Memory B cell (primary cell): ENCODE measurements around the gene MYO5A.

Experiments used
- ATAC-seq: fragments of 150-1000 bp; cut with Tn5 transposase; 2 replicates; pipeline ENCODE4 v1.10.0; 2021; ENCODE audit warnings: low read depth, mild to moderate bottlenecking, moderate library complexity
- DNase-seq, 2 donors: peaks; one replicate each; pipeline ENCODE4 v3.0.0; 2022; ENCODE audit warnings: low spot score in 2 of 2
- H3K27ac Mint-ChIP-seq: one replicate; pipeline ENCODE4 v1.8.0; 2022; ENCODE audit warnings: mild to moderate bottlenecking, moderate library complexity, mixed read lengths
- H3K27me3 Mint-ChIP-seq: one replicate; pipeline ENCODE4 v1.8.0; 2022; ENCODE audit warnings: mixed read lengths
- H3K36me3 Mint-ChIP-seq: one replicate; pipeline ENCODE4 v1.8.0; 2022; ENCODE audit warnings: mild to moderate bottlenecking, mixed read lengths
- H3K4me1 Mint-ChIP-seq: one replicate; pipeline ENCODE4 v1.8.0; 2022; ENCODE audit warnings: mixed read lengths
- H3K4me3 Mint-ChIP-seq: one replicate; pipeline ENCODE4 v1.8.0; 2022; ENCODE audit warnings: mild to moderate bottlenecking, moderate library complexity, mixed read lengths
- H3K9me3 Mint-ChIP-seq: one replicate; pipeline ENCODE4 v1.8.0; 2022; ENCODE audit warnings: mixed read lengths

The MYO5A gene

DNA sequence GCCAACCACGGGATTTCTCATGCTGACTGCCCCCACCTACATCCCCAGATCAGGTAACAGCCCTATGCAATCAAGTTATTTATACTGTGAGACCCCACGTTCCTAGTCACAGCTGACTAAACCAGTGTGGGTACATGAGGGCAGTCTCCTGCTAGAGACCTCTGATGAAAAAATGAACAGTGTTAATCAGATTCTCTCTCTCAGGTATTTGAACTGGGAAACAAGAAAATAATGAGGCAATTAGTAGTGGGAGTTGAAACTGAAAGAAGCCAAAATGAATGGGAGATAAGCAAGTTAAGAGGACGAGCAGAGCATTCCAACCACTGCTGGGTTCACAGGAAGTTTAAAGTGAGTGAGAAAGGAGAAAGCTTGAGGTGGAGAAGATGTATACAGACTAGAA, 134.6 kb downstream of the MYO5A start:
- DNase-seq (no peak), ATAC-seq (no peak)
- Mint-ChIP-seq H3K9me3 (no peaks in the 10 kb centered on the region), H3K4me1 (peaks cover 2% of the 10 kb centered on the region), H3K36me3 (peaks cover 31% of the 10 kb centered on the region), H3K4me3 (no peak overlapping the region), H3K27ac (peak overlapping the region; percentile 21), H3K27me3 (no peaks in the 10 kb centered on the region)

DNA sequence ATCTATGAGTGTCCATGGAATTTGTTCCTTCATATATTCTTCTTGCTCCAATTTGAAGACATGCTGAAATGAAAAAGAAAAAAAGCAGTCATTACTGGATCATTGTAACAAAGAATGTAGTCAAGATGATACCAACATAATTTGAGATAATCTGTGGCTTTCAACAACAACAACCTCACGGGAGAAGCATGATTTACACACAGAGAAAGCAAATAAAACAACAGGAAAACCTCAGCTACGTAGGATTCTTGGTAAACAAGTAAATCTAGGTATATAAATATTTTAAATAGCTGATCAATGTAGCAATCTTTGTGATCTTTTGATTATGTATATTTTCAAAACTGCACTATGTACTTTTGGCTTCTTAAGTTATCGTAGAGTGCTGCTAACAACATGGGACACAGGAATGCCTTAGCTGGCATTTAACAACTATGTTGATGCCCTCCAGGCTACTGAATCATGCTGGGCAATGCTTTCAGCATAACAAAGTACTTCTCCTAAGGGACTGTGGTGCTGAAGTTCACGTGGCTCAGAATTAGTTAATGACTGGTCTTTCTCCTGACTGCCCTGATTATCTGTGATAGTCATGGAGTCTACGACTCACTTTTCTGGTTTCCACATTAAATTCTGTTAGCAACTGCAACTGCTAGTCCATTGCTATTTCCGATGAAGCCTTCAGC, 136.5 kb downstream of the MYO5A start:
- peaks cover 31% of the 10 kb centered on the region for H3K36me3 Mint-ChIP-seq
- H3K27ac Mint-ChIP-seq: peak overlapping the region; percentile 19
- no peak for DNase-seq
- no peak overlapping the region for H3K4me3 Mint-ChIP-seq
- no peaks in the 10 kb centered on the region for H3K9me3 Mint-ChIP-seq
- ATAC-seq: no peak
- no peaks in the 10 kb centered on the region for H3K27me3 Mint-ChIP-seq
- H3K4me1 Mint-ChIP-seq: no peaks in the 10 kb centered on the region

DNA sequence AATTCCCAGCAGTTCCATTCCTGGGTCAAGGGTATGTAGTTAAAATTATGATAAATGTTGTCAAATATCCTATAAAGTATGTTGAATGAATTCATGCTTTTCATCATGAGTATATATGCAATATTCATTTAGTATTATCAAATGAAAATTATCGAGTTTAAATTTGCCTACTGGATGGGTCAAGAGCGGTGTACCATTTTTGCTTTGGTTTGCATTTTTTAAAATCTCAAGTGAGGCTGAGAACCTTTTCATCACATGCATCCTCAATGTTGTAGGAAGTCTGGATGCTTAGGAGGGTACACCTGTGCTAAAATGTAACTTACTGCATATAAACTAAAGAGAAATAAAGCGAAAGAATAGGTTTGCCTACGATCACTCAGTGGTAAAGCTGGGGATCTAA, 137.6 kb downstream of the MYO5A start:
- Mint-ChIP-seq H3K4me3 (no peak overlapping the region), H3K27ac (no peak overlapping the region), H3K27me3 (no peaks in the 10 kb centered on the region), H3K36me3 (peaks cover 29% of the 10 kb centered on the region), H3K4me1 (no peaks in the 10 kb centered on the region), H3K9me3 (no peaks in the 10 kb centered on the region)
- no peak for DNase-seq
- no peak for ATAC-seq

DNA sequence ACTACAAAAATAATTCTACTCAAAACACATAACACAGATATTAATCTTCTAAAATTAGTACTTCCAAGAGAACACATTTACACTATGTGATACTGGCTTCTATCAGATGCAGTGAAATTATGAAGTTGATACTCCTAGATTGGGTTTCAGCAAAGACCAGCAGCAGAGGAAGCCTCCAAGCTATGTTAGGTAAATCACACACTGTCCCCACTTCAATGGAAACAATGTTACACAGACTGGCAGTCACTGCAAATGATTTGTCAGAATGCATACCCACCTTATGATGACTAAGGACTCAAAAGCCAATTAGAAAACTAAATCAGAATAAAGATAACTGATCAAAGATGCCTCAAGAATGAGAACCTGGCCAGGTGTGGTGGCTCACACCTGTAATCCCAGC, 143.0 kb downstream of the MYO5A start:
- Mint-ChIP-seq H3K27ac (no peak overlapping the region), H3K27me3 (no peaks in the 10 kb centered on the region), H3K36me3 (peaks cover 24% of the 10 kb centered on the region), H3K4me3 (no peak overlapping the region), H3K9me3 (no peaks in the 10 kb centered on the region), H3K4me1 (peaks cover 9% of the 10 kb centered on the region)
- no peak for DNase-seq
- no peak for ATAC-seq

DNA sequence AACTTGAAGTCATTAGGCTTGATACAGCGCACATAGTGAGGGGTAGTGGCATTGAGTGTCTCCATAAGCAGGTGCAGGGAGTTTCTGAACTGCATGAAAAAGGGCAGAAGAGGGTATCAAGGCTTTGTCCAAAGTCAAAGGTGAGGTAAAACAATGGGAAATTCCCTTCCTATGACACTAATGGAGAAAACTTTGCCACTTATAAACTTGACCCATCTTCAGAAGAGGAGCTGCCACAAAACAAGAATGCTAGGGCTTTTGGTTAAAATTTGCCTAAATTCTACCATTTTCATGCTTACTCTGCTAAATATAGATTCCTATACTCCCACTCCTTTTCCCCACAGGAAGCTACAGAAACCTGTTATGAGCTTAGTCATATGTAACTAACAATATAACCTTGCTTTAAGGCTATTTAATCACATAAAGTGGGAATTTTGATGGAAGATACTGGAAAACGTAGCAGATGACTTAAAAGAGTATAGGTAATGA, 145.5 kb downstream of the MYO5A start:
- peaks cover 18% of the 10 kb centered on the region for H3K4me1 Mint-ChIP-seq
- peaks cover 25% of the 10 kb centered on the region for H3K36me3 Mint-ChIP-seq

DNA sequence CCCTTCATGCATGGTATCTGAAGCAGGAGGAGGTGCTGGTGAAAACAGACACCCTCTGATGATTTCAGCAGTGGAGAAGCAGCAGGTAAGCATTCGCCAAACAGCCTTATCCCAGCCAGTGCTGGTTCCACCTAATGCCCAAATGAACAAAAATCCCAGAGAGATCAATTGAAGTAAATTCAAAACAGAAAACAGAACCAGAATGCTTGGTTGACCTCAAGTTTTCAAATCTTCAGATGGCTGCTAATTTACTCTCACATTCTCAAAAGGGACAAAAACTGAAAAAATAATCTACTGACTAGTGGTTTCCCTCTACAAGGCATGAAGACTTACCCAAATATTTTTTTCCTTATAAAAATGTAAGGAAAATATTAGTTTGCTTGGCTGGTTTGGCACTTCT, 146.0 kb downstream of the MYO5A start:
- H3K4me1 Mint-ChIP-seq: peaks cover 18% of the 10 kb centered on the region
- ATAC-seq (no peak), DNase-seq (no peak)
- H3K9me3 Mint-ChIP-seq: no peaks in the 10 kb centered on the region
- H3K27ac Mint-ChIP-seq: peak overlapping the region; percentile 17
- peaks cover 26% of the 10 kb centered on the region for H3K36me3 Mint-ChIP-seq
- H3K4me3 Mint-ChIP-seq: no peak overlapping the region
- H3K27me3 Mint-ChIP-seq: no peaks in the 10 kb centered on the region

More for the DNA sequence above, 145.5 kb downstream of the MYO5A start:
- Mint-ChIP-seq H3K4me3 (no peak overlapping the region), H3K27ac (peak overlapping the region; percentile 17), H3K27me3 (no peaks in the 10 kb centered on the region), H3K9me3 (no peaks in the 10 kb centered on the region)
- DNase-seq (no peak), ATAC-seq (no peak)

DNA sequence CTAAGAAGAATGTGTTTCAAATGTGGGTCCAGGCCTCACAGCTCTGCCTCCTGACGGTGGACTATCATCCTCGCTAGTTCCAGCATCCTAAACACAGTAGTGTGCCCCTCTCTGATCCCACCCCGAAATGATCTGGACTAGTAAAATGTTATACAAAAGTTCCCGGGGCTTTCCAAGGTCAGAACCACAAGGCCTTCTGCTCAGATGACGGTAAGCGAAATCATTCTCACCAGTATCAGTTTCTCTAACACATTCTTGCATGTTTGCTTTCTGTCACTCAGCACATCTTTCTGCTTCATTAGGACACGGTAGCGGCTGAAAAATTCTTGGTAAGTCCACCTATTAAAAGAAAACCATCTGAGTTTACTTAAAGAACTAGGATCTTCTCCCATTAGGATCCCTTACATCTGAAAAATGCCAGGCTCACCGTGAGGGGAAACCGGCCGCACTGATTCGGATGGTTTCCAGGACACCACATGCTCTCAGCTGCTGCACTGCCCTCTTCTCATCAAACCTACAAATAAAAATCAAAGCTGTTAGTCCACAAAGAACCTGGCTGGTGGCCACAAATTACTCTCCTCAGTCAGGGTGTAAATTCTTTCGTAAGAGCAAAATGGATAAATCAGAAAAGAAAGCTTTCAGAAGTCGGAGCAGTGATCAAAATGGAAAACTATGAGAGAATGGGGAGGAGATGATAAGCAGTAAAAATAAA, 149.1 kb downstream of the MYO5A start:
- DNase-seq: no peak
- H3K27me3 Mint-ChIP-seq: no peaks in the 10 kb centered on the region
- peak overlapping the region; percentile 24 for H3K4me3 Mint-ChIP-seq
- ATAC-seq: peak; percentile 84
- peaks cover 18% of the 10 kb centered on the region for H3K4me1 Mint-ChIP-seq
- peaks cover 36% of the 10 kb centered on the region for H3K36me3 Mint-ChIP-seq
- H3K27ac Mint-ChIP-seq: peak overlapping the region; percentile 48
- no peaks in the 10 kb centered on the region for H3K9me3 Mint-ChIP-seq

DNA sequence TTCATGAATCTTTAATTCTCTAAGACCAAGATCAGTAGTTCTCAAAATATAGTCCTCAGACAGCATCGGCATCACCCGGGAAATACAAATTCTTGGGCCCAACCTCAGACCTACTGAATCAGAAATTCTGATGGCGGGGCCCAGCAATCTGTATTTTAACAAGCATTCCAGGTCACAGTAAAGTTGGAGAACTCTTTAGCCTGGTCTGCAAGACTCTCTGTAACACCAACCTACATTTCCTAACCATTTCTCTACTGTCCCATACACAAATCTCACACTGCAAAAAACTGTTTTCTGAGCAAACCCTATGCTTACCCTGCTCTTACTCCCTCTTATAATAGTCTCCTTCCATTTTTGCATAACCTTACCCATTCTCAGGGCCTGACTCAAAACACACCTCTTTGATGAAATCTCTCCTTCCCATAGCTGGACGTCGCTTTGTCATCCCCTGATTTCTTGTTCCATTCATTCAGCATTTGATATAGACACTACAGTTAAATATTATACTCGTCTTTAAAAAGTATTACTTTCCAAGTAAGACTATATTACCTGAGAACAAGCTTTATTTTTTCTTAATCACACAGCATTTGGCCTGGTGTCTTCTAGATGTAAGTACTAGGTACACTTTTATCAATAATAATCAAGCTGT, 149.8 kb downstream of the MYO5A start:
- H3K27ac Mint-ChIP-seq: peak overlapping the region; percentile 48
- ATAC-seq: peak; percentile 38
- H3K36me3 Mint-ChIP-seq: peaks cover 38% of the 10 kb centered on the region
- H3K4me1 Mint-ChIP-seq: peaks cover 18% of the 10 kb centered on the region
- no peaks in the 10 kb centered on the region for H3K9me3 Mint-ChIP-seq
- no peak overlapping the region for H3K4me3 Mint-ChIP-seq
- no peak for DNase-seq
- no peaks in the 10 kb centered on the region for H3K27me3 Mint-ChIP-seq

DNA sequence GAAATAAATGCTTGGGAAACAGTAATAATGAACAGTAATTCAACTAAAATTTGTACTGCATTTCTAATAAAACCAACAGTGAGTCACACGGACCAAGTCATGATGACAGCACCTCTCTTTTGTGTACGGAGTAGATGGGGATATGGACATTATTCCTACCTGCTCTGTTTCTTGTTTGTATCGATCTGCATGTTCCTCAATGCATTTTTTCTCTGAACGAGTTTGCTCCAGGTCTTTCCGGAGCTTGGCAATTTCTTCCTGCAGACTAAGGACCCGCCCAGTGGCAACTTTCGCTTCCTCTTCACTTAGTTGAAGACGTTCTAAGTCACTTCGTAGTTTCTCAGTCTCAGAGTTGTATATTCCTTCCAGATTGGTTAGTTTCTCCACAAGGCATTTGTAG, 158.7 kb downstream of the MYO5A start:
- Mint-ChIP-seq H3K36me3 (peaks cover 32% of the 10 kb centered on the region), H3K9me3 (no peaks in the 10 kb centered on the region), H3K4me1 (peaks cover 9% of the 10 kb centered on the region), H3K27me3 (no peaks in the 10 kb centered on the region), H3K27ac (peak overlapping the region; percentile 92), H3K4me3 (peak overlapping the region; percentile 80)
- ATAC-seq (peak; percentile 97), DNase-seq (peak in 1 of 2 donors; percentile 30)

DNA sequence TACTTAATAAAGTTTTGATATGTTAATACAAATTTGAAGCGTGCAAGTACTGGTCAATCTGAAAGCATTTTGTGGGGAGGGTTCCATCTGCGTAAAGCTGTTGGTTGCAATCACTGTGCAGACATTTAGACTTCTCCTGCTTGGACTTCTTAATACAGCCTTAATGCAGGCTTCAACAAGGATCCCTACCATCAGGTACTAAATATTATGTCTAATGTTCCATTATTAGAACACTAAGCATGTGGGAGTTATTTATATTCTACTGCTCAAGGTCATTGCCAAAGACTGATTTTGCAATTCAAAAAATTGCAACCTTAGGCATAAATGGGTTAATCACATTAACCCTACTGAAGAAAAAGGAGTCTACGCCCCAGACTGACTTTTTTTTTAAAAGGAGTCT, 159.2 kb downstream of the MYO5A start:
- H3K27me3 Mint-ChIP-seq: no peaks in the 10 kb centered on the region
- ATAC-seq: no peak
- H3K27ac Mint-ChIP-seq: no peak overlapping the region
- peaks cover 33% of the 10 kb centered on the region for H3K36me3 Mint-ChIP-seq
- no peak for DNase-seq
- H3K4me1 Mint-ChIP-seq: peaks cover 9% of the 10 kb centered on the region
- H3K9me3 Mint-ChIP-seq: no peaks in the 10 kb centered on the region
- H3K4me3 Mint-ChIP-seq: no peak overlapping the region

DNA sequence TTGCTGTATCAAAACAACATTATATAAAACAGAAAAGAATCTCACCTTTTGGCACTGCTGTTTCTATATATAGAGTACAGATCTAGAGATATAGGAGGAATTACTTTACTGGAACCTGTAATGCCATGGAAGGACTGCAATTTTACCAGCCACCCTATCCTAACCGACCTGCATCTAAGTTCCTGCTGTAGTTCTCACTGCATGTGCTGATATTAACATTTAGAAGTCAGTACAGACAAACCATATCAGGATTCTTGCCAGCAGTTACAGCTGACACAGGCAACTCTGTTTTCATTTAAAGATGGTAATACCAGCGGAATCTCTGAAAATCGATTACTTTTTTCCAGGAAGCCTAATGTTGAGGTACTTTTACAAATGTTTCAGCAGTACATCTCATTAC, 159.7 kb downstream of the MYO5A start:
- Mint-ChIP-seq H3K27ac (no peak overlapping the region), H3K27me3 (no peaks in the 10 kb centered on the region), H3K4me1 (peaks cover 9% of the 10 kb centered on the region), H3K4me3 (no peak overlapping the region), H3K36me3 (peaks cover 32% of the 10 kb centered on the region), H3K9me3 (no peaks in the 10 kb centered on the region)
- ATAC-seq (no peak), DNase-seq (no peak)

DNA sequence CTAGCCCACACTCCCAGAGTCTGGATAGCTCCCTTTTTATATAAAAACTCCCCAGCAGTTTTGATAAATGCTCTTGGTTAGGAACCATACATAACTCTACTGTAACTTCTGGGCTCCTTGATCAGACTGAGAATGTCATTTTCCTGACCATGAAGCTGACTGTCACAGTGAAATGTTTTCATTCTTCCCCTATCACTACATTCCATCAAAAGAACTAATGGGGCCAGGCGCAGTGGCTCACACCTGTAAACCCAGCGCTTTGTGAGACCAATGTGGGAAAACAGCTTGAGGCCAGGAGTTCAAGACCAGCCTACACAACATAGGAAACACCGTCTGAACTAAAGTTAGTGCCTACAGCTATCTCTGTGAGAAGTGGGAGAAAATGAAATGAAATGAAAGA, 160.3 kb downstream of the MYO5A start:
- H3K27ac Mint-ChIP-seq: no peak overlapping the region
- no peaks in the 10 kb centered on the region for H3K9me3 Mint-ChIP-seq
- peaks cover 9% of the 10 kb centered on the region for H3K4me1 Mint-ChIP-seq
- DNase-seq: no peak
- H3K36me3 Mint-ChIP-seq: peaks cover 34% of the 10 kb centered on the region
- no peaks in the 10 kb centered on the region for H3K27me3 Mint-ChIP-seq
- no peak for ATAC-seq
- H3K4me3 Mint-ChIP-seq: no peak overlapping the region

DNA sequence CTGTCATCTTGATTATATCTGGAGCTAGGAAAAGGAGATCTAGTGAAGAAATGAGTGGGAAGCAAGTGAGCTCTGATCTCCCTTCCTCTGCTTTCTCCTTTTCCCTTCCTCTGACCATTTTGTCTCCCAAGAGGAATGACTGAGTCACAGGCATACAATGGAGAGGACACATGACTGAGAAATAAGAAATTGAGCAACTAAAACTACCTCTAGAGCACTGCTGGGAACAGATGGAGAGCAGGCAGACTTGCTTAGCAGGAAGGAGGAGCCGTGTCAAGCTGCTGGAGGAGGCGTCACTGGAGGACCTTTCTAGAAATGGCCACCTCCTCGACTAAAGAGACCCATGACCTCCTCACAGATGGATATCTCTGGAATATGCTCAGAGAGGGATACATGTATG, 166.2 kb downstream of the MYO5A start:
- no peaks in the 10 kb centered on the region for H3K4me1 Mint-ChIP-seq
- H3K9me3 Mint-ChIP-seq: no peaks in the 10 kb centered on the region
- ATAC-seq: no peak
- H3K27ac Mint-ChIP-seq: no peak overlapping the region
- H3K4me3 Mint-ChIP-seq: no peak overlapping the region
- H3K36me3 Mint-ChIP-seq: peaks cover 35% of the 10 kb centered on the region
- no peaks in the 10 kb centered on the region for H3K27me3 Mint-ChIP-seq
- DNase-seq: no peak

DNA sequence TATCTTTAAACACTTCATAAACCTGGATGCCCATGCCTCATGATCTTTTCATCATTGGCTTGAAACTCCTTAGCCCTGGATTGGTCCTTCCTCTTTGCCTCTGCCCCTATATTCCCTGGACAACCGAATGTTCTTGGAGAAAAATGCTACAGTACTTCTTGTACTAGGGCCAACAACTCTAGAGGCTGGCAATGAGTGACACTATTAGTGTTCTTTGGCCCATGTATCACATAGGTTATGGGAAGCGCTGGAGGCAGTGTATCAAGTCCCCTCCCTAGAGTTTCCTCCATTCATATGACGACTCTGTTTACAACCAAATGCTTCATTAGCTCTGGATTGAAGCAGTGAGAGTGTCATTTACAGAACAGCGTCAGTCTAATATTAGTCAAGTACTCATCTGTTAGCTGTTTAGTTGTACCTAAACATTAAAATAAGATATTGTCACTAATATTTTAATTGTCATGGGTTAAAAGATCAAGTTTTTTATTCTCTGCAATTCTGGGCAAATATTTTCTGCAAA, 166.6 kb downstream of the MYO5A start:
- ATAC-seq: no peak
- H3K4me3 Mint-ChIP-seq: no peak overlapping the region
- peaks cover 34% of the 10 kb centered on the region for H3K36me3 Mint-ChIP-seq
- DNase-seq: no peak
- H3K4me1 Mint-ChIP-seq: no peaks in the 10 kb centered on the region
- no peaks in the 10 kb centered on the region for H3K9me3 Mint-ChIP-seq
- H3K27me3 Mint-ChIP-seq: no peaks in the 10 kb centered on the region
- H3K27ac Mint-ChIP-seq: no peak overlapping the region
